AG10803 (cell line): Measurements from ENCODE around the gene TRABD2A.
A peak's percentile ranks its signal among the peaks of the same experiment; 100 is the strongest.
"Not testable (repeated sequence)": the region's sequence is repeated elsewhere in the genome, so short reads cannot be mapped to it uniquely, and the experiment has no call there.

Source experiments
- DNase-seq: peaks from one replicate; pipeline ENCODE4 v3.0.0; 2010; ENCODE audit warnings: low read depth
- H3K4me3 ChIP-seq: 2 replicates; pipeline ENCODE4 v1.5.1; 2011; ENCODE audit warnings: mild to moderate bottlenecking, low read length, control low read depth
- TF ChIP-seq, protein P1 (sequence below): conservative IDR thresholded peaks from 2 replicates; pipeline ENCODE4 v1.5.1; 2011; ENCODE audit warnings: mild to moderate bottlenecking, low read length, control low read depth, inconsistent platforms

Gene TRABD2A

DNA sequence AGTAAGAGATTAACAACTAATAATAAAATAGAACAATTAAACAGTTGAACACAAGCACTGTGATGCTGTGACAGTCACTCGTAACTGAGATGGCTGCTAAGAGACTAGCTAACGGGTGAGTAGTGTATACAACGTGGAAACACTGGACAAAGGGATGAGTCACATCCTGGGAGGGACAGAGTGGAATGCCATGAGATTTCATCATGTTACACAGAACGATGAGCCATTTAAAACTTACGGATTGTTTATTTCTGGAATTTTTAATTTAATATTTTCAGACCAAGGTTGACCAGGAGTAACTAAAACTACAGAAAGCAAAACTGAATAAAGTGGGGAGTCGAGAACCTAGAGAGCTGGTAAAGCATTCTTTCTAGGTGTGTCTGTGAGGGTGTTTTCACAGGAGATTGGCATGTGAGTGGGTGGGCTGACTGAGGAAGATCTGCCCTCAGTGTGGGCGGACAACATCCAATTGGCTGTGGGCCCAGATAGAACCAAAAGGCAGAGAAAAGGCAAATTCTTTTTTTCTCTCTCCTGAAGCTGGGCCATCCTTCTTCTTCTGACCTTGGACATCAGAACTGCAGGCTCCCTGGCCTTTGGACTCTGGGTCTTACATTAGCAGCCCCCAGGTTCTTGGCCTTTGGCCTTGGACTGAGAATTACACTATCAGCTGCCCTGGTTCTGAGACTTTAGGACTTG lies 39.1 kb upstream of the TRABD2A start:
- TF ChIP-seq, protein P1, sequence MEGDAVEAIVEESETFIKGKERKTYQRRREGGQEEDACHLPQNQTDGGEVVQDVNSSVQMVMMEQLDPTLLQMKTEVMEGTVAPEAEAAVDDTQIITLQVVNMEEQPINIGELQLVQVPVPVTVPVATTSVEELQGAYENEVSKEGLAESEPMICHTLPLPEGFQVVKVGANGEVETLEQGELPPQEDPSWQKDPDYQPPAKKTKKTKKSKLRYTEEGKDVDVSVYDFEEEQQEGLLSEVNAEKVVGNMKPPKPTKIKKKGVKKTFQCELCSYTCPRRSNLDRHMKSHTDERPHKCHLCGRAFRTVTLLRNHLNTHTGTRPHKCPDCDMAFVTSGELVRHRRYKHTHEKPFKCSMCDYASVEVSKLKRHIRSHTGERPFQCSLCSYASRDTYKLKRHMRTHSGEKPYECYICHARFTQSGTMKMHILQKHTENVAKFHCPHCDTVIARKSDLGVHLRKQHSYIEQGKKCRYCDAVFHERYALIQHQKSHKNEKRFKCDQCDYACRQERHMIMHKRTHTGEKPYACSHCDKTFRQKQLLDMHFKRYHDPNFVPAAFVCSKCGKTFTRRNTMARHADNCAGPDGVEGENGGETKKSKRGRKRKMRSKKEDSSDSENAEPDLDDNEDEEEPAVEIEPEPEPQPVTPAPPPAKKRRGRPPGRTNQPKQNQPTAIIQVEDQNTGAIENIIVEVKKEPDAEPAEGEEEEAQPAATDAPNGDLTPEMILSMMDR = no peak
- peak overlapping the region; percentile 37 for H3K4me3 ChIP-seq
- peak; percentile 98 for DNase-seq

GRCh38 chr2:84918430-84918829 lies 37.5 kb upstream of the TRABD2A start:
- no peak for DNase-seq
- no peak overlapping the region for H3K4me3 ChIP-seq
- TF ChIP-seq, protein P1 = no peak

GRCh38 chr2:84917821-84918220 lies 36.9 kb upstream of the TRABD2A start:
- DNase-seq, H3K4me3 ChIP-seq: not testable (repeated sequence)

DNA sequence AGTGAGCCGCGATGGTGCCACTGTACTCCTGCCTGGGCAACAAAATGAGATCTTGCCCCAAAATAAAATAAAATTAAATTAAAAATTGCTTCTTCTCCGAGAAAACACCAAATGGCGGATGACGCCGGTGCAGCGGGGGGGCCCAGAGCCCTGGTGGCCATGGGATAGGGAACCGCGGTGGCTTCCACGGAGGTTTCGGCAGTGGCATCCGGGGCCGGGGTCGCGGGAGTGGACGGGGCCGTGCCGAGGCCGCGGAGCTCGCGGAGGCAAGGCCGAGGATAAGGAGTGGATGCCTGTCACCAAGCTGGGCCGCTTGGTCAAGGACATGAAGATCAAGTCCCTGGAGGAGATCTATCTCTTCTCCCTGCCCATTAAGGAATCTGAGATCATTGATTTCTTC lies 34.8 kb upstream of the TRABD2A start:
- DNase-seq, H3K4me3 ChIP-seq: not testable (repeated sequence)

DNA sequence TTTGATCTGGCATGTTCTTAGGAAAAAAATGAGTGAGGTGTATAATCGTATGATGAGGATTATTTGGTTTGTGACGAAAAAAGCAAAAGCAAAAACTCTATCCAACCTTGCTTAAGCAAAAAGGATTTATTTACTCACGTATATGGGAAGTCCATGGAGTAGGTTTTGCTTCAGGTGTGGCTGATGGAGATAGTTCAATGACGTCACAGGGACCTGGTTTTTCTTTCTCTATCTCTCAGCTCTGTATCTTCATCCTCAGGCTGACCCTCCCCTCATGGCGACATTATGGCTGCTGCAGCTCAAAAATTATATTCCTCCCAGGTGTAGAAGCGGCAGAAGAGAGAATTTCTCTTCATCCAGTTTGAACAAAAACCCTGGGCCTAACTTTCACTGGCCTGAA lies 33.5 kb upstream of the TRABD2A start:
- no peak overlapping the region for H3K4me3 ChIP-seq
- TF ChIP-seq, protein P1 = no peak
- DNase-seq = no peak

DNA sequence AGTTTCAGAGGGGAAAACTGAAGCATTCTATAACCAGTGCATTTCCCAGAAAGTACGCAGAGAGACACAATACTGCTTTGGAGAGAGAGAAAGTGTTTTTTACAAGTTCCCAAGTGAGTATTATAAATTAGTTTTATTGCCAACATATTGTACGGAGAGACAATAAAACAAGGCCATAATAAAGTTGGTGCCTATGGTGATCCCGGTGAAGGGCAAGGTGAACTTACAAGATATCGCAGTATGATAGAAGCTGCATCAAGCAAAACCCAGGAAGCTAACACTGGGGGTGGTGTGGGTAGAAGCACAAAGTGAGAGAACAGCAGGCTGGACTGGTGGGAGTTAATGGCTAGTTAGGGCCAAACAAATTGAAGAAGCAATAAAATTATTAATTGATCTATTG lies 32.1 kb upstream of the TRABD2A start:
- TF ChIP-seq, protein P1 = no peak
- no peak for DNase-seq
- H3K4me3 ChIP-seq = no peak overlapping the region

GRCh38 chr2:84911135-84911678 lies 30.3 kb upstream of the TRABD2A start:
- H3K4me3 ChIP-seq = no peak overlapping the region
- TF ChIP-seq, protein P1 = no peak

DNA sequence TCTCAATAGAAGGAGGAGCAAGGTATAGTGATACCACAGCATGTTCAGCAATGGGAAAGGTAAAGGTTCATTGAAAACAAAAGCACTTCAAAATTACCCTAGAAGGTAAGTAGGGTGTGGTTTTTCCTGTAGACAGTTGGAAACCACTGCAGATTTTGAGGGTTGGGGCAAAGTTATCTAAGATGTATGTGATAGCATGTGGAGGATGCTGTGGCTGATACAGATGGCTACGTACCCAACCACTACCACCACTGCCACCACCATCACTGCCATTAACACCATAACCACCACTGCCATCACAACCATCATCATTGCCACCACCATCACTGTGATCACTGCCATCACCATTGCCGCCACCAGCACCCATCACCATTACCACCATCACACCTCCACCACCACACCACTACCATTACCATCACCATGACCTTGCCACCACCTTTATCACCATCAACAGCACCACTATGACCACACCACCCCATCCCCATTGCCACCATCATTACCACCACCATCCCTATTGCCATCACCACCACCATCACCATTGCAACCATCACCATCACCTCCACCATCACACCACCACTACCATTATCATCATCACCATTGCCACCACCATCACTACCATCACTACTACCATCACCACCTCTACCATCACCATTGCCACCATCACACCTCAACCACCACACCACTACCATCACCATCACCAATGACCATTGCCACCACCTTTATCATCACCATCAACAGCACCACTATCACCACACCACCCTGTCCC lies 28.2 kb upstream of the TRABD2A start:
- no peak overlapping the region for H3K4me3 ChIP-seq
- TF ChIP-seq, protein P1 = no peak
- no peak for DNase-seq

More at GRCh38 chr2:84911135-84911678, 30.3 kb upstream of the TRABD2A start:
- DNase-seq = no peak
